Ishikawa (cell line): ENCODE measurements around the gene TMEM127.

Experiments
- CEBPB ChIP-seq: IDR thresholded peaks from 2 replicates; pipeline ENCODE4 v1.6.1; 2012
- CREB1 ChIP-seq: IDR thresholded peaks from 2 replicates; pipeline ENCODE4 v1.6.1; 2012; ENCODE audit warnings: low read depth
- EGR1 ChIP-seq: IDR thresholded peaks from 2 replicates; pipeline ENCODE4 v1.6.1; 2012
- EP300 ChIP-seq: IDR thresholded peaks from 2 replicates; pipeline ENCODE4 v1.6.1; 2012; ENCODE audit warnings: borderline replicate concordance
- FOXM1 ChIP-seq: IDR thresholded peaks from 2 replicates; pipeline ENCODE4 v1.6.1; 2012; ENCODE audit warnings: low read depth, borderline replicate concordance
- NFIC ChIP-seq: IDR thresholded peaks from 2 replicates; pipeline ENCODE4 v1.6.1; 2012
- RAD21 ChIP-seq: IDR thresholded peaks from 2 replicates; pipeline ENCODE4 v1.6.1; 2012; ENCODE audit warnings: low read depth
- REST ChIP-seq: IDR thresholded peaks from 2 replicates; pipeline ENCODE4 v1.6.1; 2012; ENCODE audit warnings: low read depth, mild to moderate bottlenecking
- TAF1 ChIP-seq: IDR thresholded peaks from 2 replicates; pipeline ENCODE4 v1.6.1; 2012; ENCODE audit warnings: low read depth, mild to moderate bottlenecking
- YY1 ChIP-seq: IDR thresholded peaks from 2 replicates; pipeline ENCODE4 v1.6.1; 2012; ENCODE audit warnings: low read depth
- TF ChIP-seq, protein P1 (sequence below): IDR thresholded peaks from 2 replicates; pipeline ENCODE4 v1.6.1; 2012

DNA sequence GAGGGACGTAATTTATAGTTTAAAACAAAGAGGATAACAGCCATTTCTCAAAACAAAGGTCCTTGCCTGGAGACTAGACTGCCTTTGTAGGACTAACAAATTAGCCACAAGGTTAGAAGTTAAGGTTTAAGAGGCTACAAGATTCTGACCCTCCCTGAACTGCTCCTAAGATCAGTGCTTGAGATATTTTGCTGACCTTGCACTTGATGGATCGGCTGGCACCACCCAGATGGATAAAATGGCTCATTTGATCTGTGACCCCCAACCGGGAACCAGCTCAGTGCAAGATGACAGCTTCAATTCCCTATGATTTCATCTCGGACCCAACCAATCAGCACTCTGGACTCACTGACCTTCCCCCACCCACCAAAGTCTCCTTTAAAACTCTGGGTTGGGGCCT, 53.5 kb downstream of the TMEM127 start:
- TF ChIP-seq EP300 (no peak), YY1 (no peak), CEBPB (no peak), FOXM1 (no peak), NFIC (no peak), EGR1 (no peak), CREB1 (no peak), TAF1 (no peak), REST (no peak), RAD21 (no peak)
- TF ChIP-seq, protein P1, sequence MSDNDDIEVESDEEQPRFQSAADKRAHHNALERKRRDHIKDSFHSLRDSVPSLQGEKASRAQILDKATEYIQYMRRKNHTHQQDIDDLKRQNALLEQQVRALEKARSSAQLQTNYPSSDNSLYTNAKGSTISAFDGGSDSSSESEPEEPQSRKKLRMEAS = no peak
